ENCODE results near the gene TMEM203. TPM values are rescaled to one million over a fixed set of nuclear protein-coding genes. Genes with fewer than 3 reads are reported as not detected.

The TMEM203 gene
- total and polyA plus RNA-seq, 2 of the 13 experiments (the other 11 are each of a cell fraction or from before 2014, with no cell fraction given), result 23.4 to 36.7 TPM

DNA sequence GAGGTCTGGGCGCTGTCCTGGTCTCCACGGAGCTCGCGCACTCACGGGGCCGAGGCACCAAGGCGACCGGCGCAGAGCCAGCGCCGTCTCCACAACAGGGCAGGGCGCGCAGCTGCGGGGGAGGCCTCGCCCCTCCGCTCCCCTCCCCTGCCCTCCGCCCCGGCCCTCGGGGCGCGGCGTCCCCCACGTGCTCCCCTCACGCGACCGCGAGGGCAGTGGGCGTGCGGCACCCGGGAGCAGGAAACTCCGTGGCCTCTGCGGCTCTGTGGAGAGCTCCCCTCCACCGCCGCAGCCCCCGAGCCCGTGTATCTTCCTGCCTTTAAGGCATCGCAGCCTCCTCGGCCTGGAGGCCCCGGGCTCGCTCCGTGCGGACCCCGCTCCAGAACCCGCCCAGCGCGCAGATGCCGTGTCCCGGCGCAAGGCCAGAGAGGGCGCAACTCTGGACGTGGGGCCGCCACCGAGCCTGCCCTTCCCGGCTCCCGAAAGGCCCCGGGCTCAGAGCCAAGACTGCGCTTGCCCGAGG is 34.9 kb upstream of the TMEM203 start (continued):
- TF ChIP-seq ZNF614 (CRISPR knock-in tag; IDR thresholded peaks at IDR 0.05; ENCODE audit: borderline replicate concordance) (0 out of 2 replicates have a peak, but pooled peaks have one; percentile 43), TP53 (CRISPR knock-in tag; conservative IDR thresholded peaks at IDR 0.05) (no peak), GATAD2A (CRISPR knock-in tag; IDR thresholded peaks at IDR 0.05) (peak; percentile 46), MAF1 (CRISPR knock-in tag; IDR thresholded peaks at IDR 0.05; ENCODE audit: borderline replicate concordance) (0 out of 2 replicates have a peak, but pooled peaks have one; percentile 50), ZNF607 (CRISPR knock-in tag; IDR thresholded peaks at IDR 0.05; ENCODE audit: borderline replicate concordance) (peak; percentile 68), ZNF557 (CRISPR knock-in tag; IDR thresholded peaks at IDR 0.05) (peak; percentile 89), ATF7 (IDR thresholded peaks at IDR 0.05) (no peak), ATF7 (CRISPR knock-in tag; IDR thresholded peaks at IDR 0.05) (no peak; the same call in 1 of the 2 replicates), ZNF737 (CRISPR knock-in tag; IDR thresholded peaks at IDR 0.05; ENCODE audit: borderline replicate concordance) (no peak), MNT (IDR thresholded peaks at IDR 0.05) (peak; percentile 60), ATRX (CRISPR knock-in tag; IDR thresholded peaks at IDR 0.05; ENCODE audit: borderline replicate concordance) (no peak), FOSL2 (CRISPR knock-in tag; IDR thresholded peaks at IDR 0.05) (no peak), KLF12 (CRISPR knock-in tag; IDR thresholded peaks at IDR 0.05; ENCODE audit: borderline replicate concordance) (peak; percentile 76; the same call in 1 of the 2 replicates), THAP11 (CRISPR knock-in tag; IDR thresholded peaks at IDR 0.05) (no peak; the same call in 1 of the 2 replicates), TBL1XR1 (IDR thresholded peaks at IDR 0.05; ENCODE audit: borderline replicate concordance, low read length, partially characterized antibody) (no peak), NFATC3 (CRISPR knock-in tag; IDR thresholded peaks at IDR 0.05) (0 out of 2 replicates have a peak, but pooled peaks have one; percentile 26), ZNF570 (CRISPR knock-in tag; IDR thresholded peaks at IDR 0.05; ENCODE audit: borderline replicate concordance) (no peak), DBP (CRISPR knock-in tag; IDR thresholded peaks at IDR 0.05; ENCODE audit: not compliant biosample characterization) (peak; percentile 40)
- TF ChIP-seq, protein P1, sequence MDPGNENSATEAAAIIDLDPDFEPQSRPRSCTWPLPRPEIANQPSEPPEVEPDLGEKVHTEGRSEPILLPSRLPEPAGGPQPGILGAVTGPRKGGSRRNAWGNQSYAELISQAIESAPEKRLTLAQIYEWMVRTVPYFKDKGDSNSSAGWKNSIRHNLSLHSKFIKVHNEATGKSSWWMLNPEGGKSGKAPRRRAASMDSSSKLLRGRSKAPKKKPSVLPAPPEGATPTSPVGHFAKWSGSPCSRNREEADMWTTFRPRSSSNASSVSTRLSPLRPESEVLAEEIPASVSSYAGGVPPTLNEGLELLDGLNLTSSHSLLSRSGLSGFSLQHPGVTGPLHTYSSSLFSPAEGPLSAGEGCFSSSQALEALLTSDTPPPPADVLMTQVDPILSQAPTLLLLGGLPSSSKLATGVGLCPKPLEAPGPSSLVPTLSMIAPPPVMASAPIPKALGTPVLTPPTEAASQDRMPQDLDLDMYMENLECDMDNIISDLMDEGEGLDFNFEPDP (CRISPR knock-in tag; conservative IDR thresholded peaks at IDR 0.05), result 0 out of 2 replicates have a peak, but pooled peaks have one; percentile 66
- TF ChIP-seq, protein P2, sequence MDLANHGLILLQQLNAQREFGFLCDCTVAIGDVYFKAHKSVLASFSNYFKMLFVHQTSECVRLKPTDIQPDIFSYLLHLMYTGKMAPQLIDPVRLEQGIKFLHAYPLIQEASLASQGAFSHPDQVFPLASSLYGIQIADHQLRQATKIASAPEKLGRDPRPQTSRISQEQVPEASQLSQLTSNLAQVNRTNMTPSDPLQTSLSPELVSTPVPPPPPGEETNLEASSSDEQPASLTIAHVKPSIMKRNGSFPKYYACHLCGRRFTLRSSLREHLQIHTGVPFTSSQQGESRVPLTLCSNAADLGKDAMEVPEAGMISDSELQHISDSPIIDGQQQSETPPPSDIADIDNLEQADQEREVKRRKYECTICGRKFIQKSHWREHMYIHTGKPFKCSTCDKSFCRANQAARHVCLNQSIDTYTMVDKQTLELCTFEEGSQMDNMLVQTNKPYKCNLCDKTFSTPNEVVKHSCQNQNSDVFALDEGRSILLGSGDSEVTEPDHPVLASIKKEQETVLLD (CRISPR knock-in tag; IDR thresholded peaks at IDR 0.05; ENCODE audit: low read depth), result peak; percentile 94; the same call in 1 of the 2 replicates
- TF ChIP-seq, protein P3, sequence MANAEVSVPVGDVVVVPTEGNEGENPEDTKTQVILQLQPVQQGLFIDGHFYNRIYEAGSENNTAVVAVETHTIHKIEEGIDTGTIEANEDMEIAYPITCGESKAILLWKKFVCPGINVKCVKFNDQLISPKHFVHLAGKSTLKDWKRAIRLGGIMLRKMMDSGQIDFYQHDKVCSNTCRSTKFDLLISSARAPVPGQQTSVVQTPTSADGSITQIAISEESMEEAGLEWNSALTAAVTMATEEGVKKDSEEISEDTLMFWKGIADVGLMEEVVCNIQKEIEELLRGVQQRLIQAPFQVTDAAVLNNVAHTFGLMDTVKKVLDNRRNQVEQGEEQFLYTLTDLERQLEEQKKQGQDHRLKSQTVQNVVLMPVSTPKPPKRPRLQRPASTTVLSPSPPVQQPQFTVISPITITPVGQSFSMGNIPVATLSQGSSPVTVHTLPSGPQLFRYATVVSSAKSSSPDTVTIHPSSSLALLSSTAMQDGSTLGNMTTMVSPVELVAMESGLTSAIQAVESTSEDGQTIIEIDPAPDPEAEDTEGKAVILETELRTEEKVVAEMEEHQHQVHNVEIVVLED (CRISPR knock-in tag; IDR thresholded peaks at IDR 0.05; ENCODE audit: borderline replicate concordance), result peak; percentile 41; the same call in 1 of the 2 replicates
